Pancreas (tissue), 10 donors: Measurements from ENCODE around the gene ERC1. TPM values are rescaled to one million over a fixed set of nuclear protein-coding genes. Genes with fewer than 3 reads are reported as not detected.

Experiments
- ATAC-seq, 4 donors: fragments of 200-7000 bp; cut with Tn5 transposase; one replicate each; pipeline versions ENCODE4 v1.8.0 to v1.9.1; 2020; ENCODE audit warnings: mild to moderate bottlenecking in 4 of 4, moderate library complexity in 4 of 4
- DNase-seq, 6 donors: peaks; one replicate each; pipeline ENCODE4 v3.0.0-alpha.2; 2020
- FAIRE-seq: peaks from 2 replicates; lab custom pipeline; 2012; peaks lifted over from hg19 to GRCh38; lab: Jason Lieb, UNC
- H3K27ac ChIP-seq, 4 donors: fragments of 200-600 bp; sonication (generic); 1 replicate in 3 of 4; 2 replicates in 1 of 4; pipeline versions ENCODE4 v1.5.0 to v1.8.0; 2020
- H3K27me3 ChIP-seq, 4 donors: fragments of 200-600 bp; one replicate each; pipeline ENCODE4 v1.8.0; 2021
- H3K36me3 ChIP-seq, 3 donors: fragments of 200-600 bp; sonication (generic) in 1 of 3; one replicate each; pipeline versions ENCODE4 v1.5.0 to v1.8.0; 2020 to 2021
- H3K4me1 ChIP-seq, 3 donors: fragments of 200-600 bp; one replicate each; pipeline ENCODE4 v1.8.0; 2021
- H3K4me3 ChIP-seq, 4 donors: fragments of 200-600 bp; sonication (generic) in 2 of 4; one replicate each; pipeline versions ENCODE4 v1.5.0 to v1.8.0; 2020 to 2021
- H3K9me3 ChIP-seq, 4 donors: fragments of 200-600 bp; one replicate each; pipeline ENCODE4 v1.8.0; 2021
- WGBS, 2 donors: extraction: QIAGEN DNeasy Blood & Tissue Kit; methylation state at CpG; one replicate each; pipeline ENCODE4 v1.1.7; 2013; 5-methylcytosine and 5-hydroxymethylcytosine counted together
- intact Hi-C, 3 donors: fragments of 100-400 bp; cut with DNase I; formaldehyde crosslinking; loops; one replicate each; pipeline versions ENCODE4 v1.11.1 to v1.14.2; 2022
- polyA plus RNA-seq, 2 donors: library from polyadenylated mRNA; stranded (reverse); fragments of 200-250 nt; gene quantifications; one replicate each; pipeline ENCODE4 v1.2.3, GENCODE V29; 2013
- total RNA-seq, 6 donors: library from RNA; stranded (reverse); fragmentation: NEBNext Ultra II Directional in 4 of 6; extraction: Animal tissue kit (Norgen Biotek cat#: 25700) in 4 of 6; gene quantifications; one replicate each; pipeline versions ENCODE4 v1.2.1 to v1.2.4, GENCODE V29; 2021 to 2023
- TF ChIP-seq, protein P1 (sequence below), 4 donors: fragments of 200-600 bp; sonication (generic) in 3 of 4; IDR thresholded peaks; one replicate each; pipeline versions ENCODE4 v1.5.0 to v1.8.0; 2021; ENCODE audit warnings: antibody characterized with exemption in 4 of 4
- donor health status: healthy with polysubstance abuse.
- donor health status: DM: no; HTN: no; CAD: no; lungs with moderate emphysema.
- donor health status: DM: no; HTN: no; CAD: no.
- donor health status: control.
- donor health status: control.
- donor health status: Bipolar disorder and iron deficiency.
- donor health status: DM: yes; HTN: yes; CAD: no.
- donor health status: DM: no; HTN: no; CAD: no.
- donor health status: DM: no; HTN: no; CAD: no.
- donor health status: DM: yes; HTN: yes; CAD: no.

ERC1 gene
- total and polyA plus RNA-seq, 8 donors, result 4.1 to 41.4 (median 20.5) TPM

- TF ChIP-seq, protein P1, sequence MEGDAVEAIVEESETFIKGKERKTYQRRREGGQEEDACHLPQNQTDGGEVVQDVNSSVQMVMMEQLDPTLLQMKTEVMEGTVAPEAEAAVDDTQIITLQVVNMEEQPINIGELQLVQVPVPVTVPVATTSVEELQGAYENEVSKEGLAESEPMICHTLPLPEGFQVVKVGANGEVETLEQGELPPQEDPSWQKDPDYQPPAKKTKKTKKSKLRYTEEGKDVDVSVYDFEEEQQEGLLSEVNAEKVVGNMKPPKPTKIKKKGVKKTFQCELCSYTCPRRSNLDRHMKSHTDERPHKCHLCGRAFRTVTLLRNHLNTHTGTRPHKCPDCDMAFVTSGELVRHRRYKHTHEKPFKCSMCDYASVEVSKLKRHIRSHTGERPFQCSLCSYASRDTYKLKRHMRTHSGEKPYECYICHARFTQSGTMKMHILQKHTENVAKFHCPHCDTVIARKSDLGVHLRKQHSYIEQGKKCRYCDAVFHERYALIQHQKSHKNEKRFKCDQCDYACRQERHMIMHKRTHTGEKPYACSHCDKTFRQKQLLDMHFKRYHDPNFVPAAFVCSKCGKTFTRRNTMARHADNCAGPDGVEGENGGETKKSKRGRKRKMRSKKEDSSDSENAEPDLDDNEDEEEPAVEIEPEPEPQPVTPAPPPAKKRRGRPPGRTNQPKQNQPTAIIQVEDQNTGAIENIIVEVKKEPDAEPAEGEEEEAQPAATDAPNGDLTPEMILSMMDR (IDR thresholded peaks at IDR 0.05), result no peak
- FAIRE-seq, result no peak
- DNase-seq, result no peak
Observed at GRCh38 chr12:1325666-1326065, 334.6 kb downstream of the ERC1 start.

GRCh38 chr12:1326258-1326657 lies 335.2 kb downstream of the ERC1 start:
- Histone ChIP-seq H3K9me3 (no peaks in the 10 kb centered on the region), H3K4me1 (peaks cover 0 to 11% (median 4%) of the 10 kb centered on the region in 3 donors), H3K4me3 (no peak overlapping the region), H3K36me3 (no peaks in the 10 kb centered on the region), H3K27ac (no peak overlapping the region), H3K27me3 (no peaks in the 10 kb centered on the region)
- no peak for FAIRE-seq
- no peak for ATAC-seq
- WGBS, 2 donors, result 83 to 92% methylated on average over 2 of the region's 2 CpGs
- intact Hi-C loops, result no loop called here
- no peak for DNase-seq
- TF ChIP-seq, protein P1 (IDR thresholded peaks at IDR 0.05), result no peak

More at GRCh38 chr12:1325666-1326065, 334.6 kb downstream of the ERC1 start:
- no peaks in the 10 kb centered on the region for H3K27me3 ChIP-seq
- H3K9me3 ChIP-seq, result no peaks in the 10 kb centered on the region
- ATAC-seq, result no peak
- H3K4me3 ChIP-seq, result no peak overlapping the region
- no peaks in the 10 kb centered on the region for H3K36me3 ChIP-seq
- WGBS, 2 donors, result 22 to 56% methylated on average over 1 of the region's 1 CpG
- H3K27ac ChIP-seq, result no peak overlapping the region
- peaks cover 0 to 11% (median 4%) of the 10 kb centered on the region in 3 donors for H3K4me1 ChIP-seq
- intact Hi-C loops, result no loop called here

GRCh38 chr12:1328391-1328790 lies 337.4 kb downstream of the ERC1 start:
- FAIRE-seq (no peak), DNase-seq (peak in 1 of 6 donors; percentile 47), ATAC-seq (peak in 2 of 4 donors; percentile 56 to 61)
- intact Hi-C loops, result no loop called here
- TF ChIP-seq, protein P1 (IDR thresholded peaks at IDR 0.05), result no peak
- H3K9me3 ChIP-seq, result no peaks in the 10 kb centered on the region
- H3K4me3 ChIP-seq, result no peak overlapping the region
- 90 to 92% methylated on average over 8 of the region's 8 CpGs for WGBS, 2 donors
- H3K27me3 ChIP-seq, result no peaks in the 10 kb centered on the region
- no peaks in the 10 kb centered on the region for H3K36me3 ChIP-seq
- peaks cover 0 to 14% (median 4%) of the 10 kb centered on the region in 3 donors for H3K4me1 ChIP-seq
- no peak overlapping the region for H3K27ac ChIP-seq

- ATAC-seq, result no peak
- Histone ChIP-seq H3K9me3 (no peaks in the 10 kb centered on the region), H3K27me3 (no peaks in the 10 kb centered on the region), H3K27ac (no peak overlapping the region), H3K4me1 (peaks cover 0 to 14% (median 4%) of the 10 kb centered on the region in 3 donors), H3K36me3 (no peaks in the 10 kb centered on the region), H3K4me3 (no peak overlapping the region)
- WGBS, 2 donors, result 85 to 97% methylated on average over 2 of the region's 2 CpGs
- intact Hi-C loops, result no loop called here
- TF ChIP-seq, protein P1 (IDR thresholded peaks at IDR 0.05), result no peak
- FAIRE-seq, result no peak
- no peak for DNase-seq
Observed at GRCh38 chr12:1329784-1330476, 338.9 kb downstream of the ERC1 start.

DNA sequence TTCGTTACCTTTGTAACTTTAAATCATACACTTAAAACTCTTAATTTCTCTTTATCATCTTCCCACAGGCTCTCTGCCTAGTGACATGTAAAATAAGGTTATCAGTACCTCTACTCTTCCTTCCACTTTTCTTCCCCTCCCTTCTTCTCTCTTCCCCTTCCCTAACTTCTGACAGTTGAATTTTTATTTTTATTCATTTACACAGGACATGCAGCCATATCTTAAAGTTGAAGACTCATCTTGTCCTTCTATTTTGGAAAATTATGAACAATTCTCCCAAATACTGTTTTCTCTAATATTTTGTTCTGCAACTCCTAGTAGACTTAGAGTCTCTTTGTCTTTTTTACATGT lies 339.4 kb downstream of the ERC1 start:
- TF ChIP-seq, protein P1 (IDR thresholded peaks at IDR 0.05), result no peak
- FAIRE-seq (no peak), DNase-seq (no peak), ATAC-seq (no peak)
- Histone ChIP-seq H3K27me3 (no peaks in the 10 kb centered on the region), H3K4me1 (peaks cover 0 to 12% (median 3%) of the 10 kb centered on the region in 3 donors), H3K36me3 (no peaks in the 10 kb centered on the region), H3K4me3 (no peak overlapping the region), H3K27ac (no peak overlapping the region), H3K9me3 (no peaks in the 10 kb centered on the region)
- intact Hi-C loops, result no loop called here
- WGBS, 2 donors, result 90 to 91% methylated on average over 1 of the region's 1 CpG
